Esophagus muscularis mucosa (tissue), 4 donors: ENCODE data around the gene DNAJA2. TPM values are rescaled to one million over a fixed set of nuclear protein-coding genes. Genes with fewer than 3 reads are reported as not detected.

ENCODE experiments used
- DNase-seq: peaks from one replicate; pipeline ENCODE4 v3.0.0-alpha.2; 2017; ENCODE audit errors: extremely low spot score
- H3K27ac ChIP-seq, 4 donors: fragments of 200-600 bp; sonication (generic); replicated peaks in 1 of 4; 1 replicate in 3 of 4; 2 replicates in 1 of 4; pipeline ENCODE4 v1.5.1; 2016 to 2019; ENCODE audit warnings: mild to moderate bottlenecking in 1 of 4
- H3K27me3 ChIP-seq, 4 donors: fragments of 200-600 bp; sonication (generic); one replicate each; pipeline versions ENCODE4 v1.5.1 to v1.6.0; 2016 to 2019
- H3K36me3 ChIP-seq, 4 donors: fragments of 200-600 bp; sonication (generic); one replicate each; pipeline ENCODE4 v1.5.1; 2016 to 2019
- H3K4me1 ChIP-seq, 4 donors: fragments of 200-600 bp; sonication (generic); one replicate each; pipeline ENCODE4 v1.5.1; 2016 to 2019
- H3K4me3 ChIP-seq, 4 donors: fragments of 200-600 bp; sonication (generic); 1 replicate in 2 of 4; 2 replicates in 2 of 4; pipeline ENCODE4 v1.5.1; 2016 to 2019; ENCODE audit warnings: mild to moderate bottlenecking in 4 of 4, moderate library complexity in 1 of 4
- H3K9me3 ChIP-seq, 4 donors: fragments of 200-600 bp; sonication (generic); 1 replicate in 3 of 4; 2 replicates in 1 of 4; pipeline ENCODE4 v1.5.1; 2016 to 2019
- CTCF ChIP-seq, 3 experiments: fragments of 200-600 bp in 2 of 3; fragments of 450-650 bp in 1 of 3; sonication (generic) in 2 of 3; IDR thresholded peaks; one replicate each; pipeline ENCODE4 v1.5.1; 2017 to 2019; ENCODE audit warnings: antibody characterized with exemption in 3 of 3, mild to moderate bottlenecking in 2 of 3, moderate library complexity in 1 of 3
- EP300 ChIP-seq: sonication (generic); formaldehyde crosslinking; IDR thresholded peaks from one replicate; pipeline ENCODE4 v1.6.1; 2017; ENCODE audit warnings: antibody characterized with exemption
- POLR2A ChIP-seq: fragments of 450-650 bp; IDR thresholded peaks from one replicate; pipeline ENCODE4 v1.6.1; 2017; ENCODE audit warnings: antibody characterized with exemption, moderate library complexity, mild to moderate bottlenecking, low read depth
- POLR2AphosphoS5 ChIP-seq, 2 donors: sonication (generic); formaldehyde crosslinking; IDR thresholded peaks; one replicate each; pipeline ENCODE4 v1.6.1; 2017; ENCODE audit warnings: antibody characterized with exemption in 2 of 2
- WGBS: methylation state at CpG from one replicate; pipeline ENCODE4 v1.1.5; 2018; 5-methylcytosine and 5-hydroxymethylcytosine counted together
- intact Hi-C: fragments of 100-400 bp; cut with DNase I; formaldehyde crosslinking; loops from one replicate; pipeline ENCODE4 v1.15.1; 2023
- total RNA-seq, 4 donors: library from RNA; depleted of rRNA; stranded (reverse); fragments of >200 nt; gene quantifications; one replicate each; pipeline versions ENCODE4 v1.1.0 to v1.2.1, GENCODE V29; 2016

The DNAJA2 gene
- total RNA-seq, 4 donors from 2014 or later: 48.4 to 68.2 (median 56.0) TPM

- Histone ChIP-seq H3K36me3 (peaks cover 0 to 53% (median 12%) of the 10 kb centered on the region in 4 donors), H3K27me3 (no peaks in the 10 kb centered on the region), H3K9me3 (no peaks in the 10 kb centered on the region), H3K27ac (no peak overlapping the region), H3K4me1 (no peaks in the 10 kb centered on the region), H3K4me3 (no peak overlapping the region)
- TF ChIP-seq POLR2AphosphoS5 (IDR thresholded peaks at IDR 0.05): no peak
- no peak for TF ChIP-seq POLR2A
- no peak for TF ChIP-seq CTCF (IDR thresholded peaks at IDR 0.05)
- TF ChIP-seq EP300: no peak
- intact Hi-C loops: no loop called here
- DNase-seq: no peak
- WGBS: 92% methylated on average over 2 of the region's 2 CpGs
These were observed 57.9 kb downstream of the DNAJA2 start for GRCh38 chr16:46915483-46916025.

GRCh38 chr16:46914556-46915201 lies 58.8 kb downstream of the DNAJA2 start:
- Histone ChIP-seq H3K36me3 (peaks cover 0 to 58% (median 12%) of the 10 kb centered on the region in 4 donors), H3K27me3 (no peaks in the 10 kb centered on the region), H3K4me3 (no peak overlapping the region), H3K9me3 (no peaks in the 10 kb centered on the region), H3K4me1 (no peaks in the 10 kb centered on the region), H3K27ac (no peak overlapping the region)
- TF ChIP-seq CTCF (IDR thresholded peaks at IDR 0.05) (no peak), EP300 (no peak)
- no peak for DNase-seq
- 91% methylated on average over 11 of the region's 11 CpGs for WGBS
- intact Hi-C loops: no loop called here

- intact Hi-C loops: no loop called here
- Histone ChIP-seq H3K9me3 (no peaks in the 10 kb centered on the region), H3K27ac (no peak overlapping the region), H3K36me3 (peaks cover 0 to 52% (median 8%) of the 10 kb centered on the region in 4 donors), H3K4me1 (peaks cover 0 to 10% (median 2%) of the 10 kb centered on the region in 4 donors), H3K27me3 (no peaks in the 10 kb centered on the region), H3K4me3 (no peak overlapping the region)
- DNase-seq: no peak
- no peak for TF ChIP-seq CTCF (IDR thresholded peaks at IDR 0.05)
- TF ChIP-seq POLR2AphosphoS5 (IDR thresholded peaks at IDR 0.05): no peak
- WGBS: 100% methylated on average over 4 of the region's 4 CpGs
These were observed 61.8 kb downstream of the DNAJA2 start for GRCh38 chr16:46911650-46912049.

GRCh38 chr16:46911038-46911437 lies 62.4 kb downstream of the DNAJA2 start:
- Histone ChIP-seq H3K27me3 (no peaks in the 10 kb centered on the region), H3K9me3 (no peaks in the 10 kb centered on the region), H3K36me3 (peaks cover 0 to 50% (median 8%) of the 10 kb centered on the region in 4 donors), H3K4me3 (no peak overlapping the region), H3K27ac (no peak overlapping the region), H3K4me1 (peaks cover 0 to 10% (median 2%) of the 10 kb centered on the region in 4 donors)
- intact Hi-C loops: no loop called here
- 81% methylated on average over 3 of the region's 3 CpGs for WGBS
- no peak for DNase-seq
- TF ChIP-seq POLR2AphosphoS5 (IDR thresholded peaks at IDR 0.05) (no peak), CTCF (IDR thresholded peaks at IDR 0.05) (no peak), POLR2A (no peak), EP300 (no peak)
